GM18858 (cell line): ENCODE results near the gene HDLBP.

Experiments
- ATAC-seq: cut with Tn5 transposase; IDR thresholded peaks from one replicate; pipeline ENCODE4 v1.9.1; 2021; ENCODE audit not compliant: unreplicated experiment

Gene HDLBP

GRCh38 chr2:241315093-241315878, at the start of gene HDLBP:
Gene HDLBP (minus strand): TSS chr2:241315672. CDS start chr2:241266869, 48,803 bp downstream.
- peak; percentile 49 for ATAC-seq

GRCh38 chr2:241364781-241365180, 49.3 kb upstream of the HDLBP start:
- ATAC-seq: no peak

GRCh38 chr2:241363426-241363825, 48.0 kb upstream of the HDLBP start:
- ATAC-seq: no peak

GRCh38 chr2:241359481-241360045, 44.1 kb upstream of the HDLBP start:
- ATAC-seq: no peak

- peak; percentile 39 for ATAC-seq
Measured at GRCh38 chr2:241358470-241358869, 43.0 kb upstream of the HDLBP start.

- no peak for ATAC-seq
Measured at GRCh38 chr2:241357531-241357930, 42.1 kb upstream of the HDLBP start.

- no peak for ATAC-seq
Measured at GRCh38 chr2:241356871-241357260, 41.4 kb upstream of the HDLBP start.

GRCh38 chr2:241355983-241356870, 40.8 kb upstream of the HDLBP start, which contains the start of gene FARP2:
Gene FARP2 (plus strand): TSS chr2:241356285. CDS start chr2:241373108, 16,823 bp downstream.
- peak; percentile 62 for ATAC-seq

- ATAC-seq: no peak
Measured at GRCh38 chr2:241354668-241355658, 39.5 kb upstream of the HDLBP start.

GRCh38 chr2:241352227-241352626, 36.8 kb upstream of the HDLBP start:
- no peak for ATAC-seq

- ATAC-seq: no peak
Measured at GRCh38 chr2:241351640-241352031, 36.2 kb upstream of the HDLBP start.

GRCh38 chr2:241350878-241351639, 35.6 kb upstream of the HDLBP start:
- ATAC-seq: no peak

GRCh38 chr2:241350530-241350877, 35.0 kb upstream of the HDLBP start:
- no peak for ATAC-seq

GRCh38 chr2:241349941-241350340, 34.5 kb upstream of the HDLBP start:
- ATAC-seq: no peak

- no peak for ATAC-seq
Measured at GRCh38 chr2:241344925-241345651, 29.6 kb upstream of the HDLBP start.

- no peak for ATAC-seq
Measured at GRCh38 chr2:241340631-241341163, 25.2 kb upstream of the HDLBP start.

- no peak for ATAC-seq
Measured at GRCh38 chr2:241339839-241340630, 24.6 kb upstream of the HDLBP start.

- ATAC-seq: no peak
Measured at GRCh38 chr2:241334813-241335212, 19.3 kb upstream of the HDLBP start.
